Muscle layer of colon (tissue), 2 donors: ENCODE measurements around the gene TTC24.

Experiments
- H3K27ac ChIP-seq: one replicate; pipeline ENCODE4 v1.7.0; 2013; ENCODE audit warnings: low read depth, mild to moderate bottlenecking, low read length, moderate library complexity
- H3K27me3 ChIP-seq, 2 donors: one replicate each; pipeline ENCODE4 v1.7.0; 2013; ENCODE audit warnings: low read length in 2 of 2, mild to moderate bottlenecking in 2 of 2; ENCODE audit not compliant: insufficient read depth in 2 of 2, control insufficient read depth in 1 of 2
- H3K36me3 ChIP-seq: one replicate; pipeline ENCODE4 v1.7.0; 2013; ENCODE audit warnings: mild to moderate bottlenecking, low read length; ENCODE audit not compliant: insufficient read depth
- H3K4me1 ChIP-seq: one replicate; pipeline ENCODE4 v1.7.0; 2013; ENCODE audit warnings: mild to moderate bottlenecking, low read length; ENCODE audit not compliant: insufficient read depth
- H3K4me3 ChIP-seq, 2 donors: one replicate each; pipeline ENCODE4 v1.7.0; 2013; ENCODE audit warnings: low read length in 2 of 2, low read depth in 1 of 2, mild to moderate bottlenecking in 1 of 2, moderate library complexity in 1 of 2
- H3K9ac ChIP-seq: one replicate; pipeline ENCODE4 v1.7.0; 2013; ENCODE audit warnings: low read length
- H3K9me3 ChIP-seq: one replicate; pipeline ENCODE4 v1.7.0; 2013; ENCODE audit warnings: mild to moderate bottlenecking, low read length
- donor health status: abdominal sarcoma.
- donor health status: Adenocarcinoma of cecum.

TTC24 gene

GRCh38 chr1:156632355-156632754 is 52.8 kb downstream of the TTC24 start:
- no peak overlapping the region for H3K9ac ChIP-seq
- no peaks in the 10 kb centered on the region for H3K36me3 ChIP-seq
- H3K27ac ChIP-seq = no peak overlapping the region
- H3K9me3 ChIP-seq = no peaks in the 10 kb centered on the region
- H3K27me3 ChIP-seq = peaks cover 8 to 26% of the 10 kb centered on the region in 2 donors
- H3K4me3 ChIP-seq = no peak overlapping the region
- no peaks in the 10 kb centered on the region for H3K4me1 ChIP-seq
